GM12878 (cell line): ENCODE data around the gene DCTN2. TPM values are rescaled to one million over a fixed set of nuclear protein-coding genes. Genes with fewer than 3 reads are reported as not detected.

Source experiments
- ATAC-seq: fragments of 200-7000 bp; cut with Tn5 transposase; 3 replicates; pipeline ENCODE4 v1.9.1; 2020; ENCODE audit warnings: mild to moderate bottlenecking, moderate library complexity
- BruUV-seq: library from RNA; stranded (reverse); fragments of 400-500 nt; replicated peaks from 2 replicates; lab custom pipeline; 2021; lab: Mats Ljungman, UMichigan
- CTCF ChIA-PET: fragments of 300-600 bp; sonication (Branson Sonifier 250); formaldehyde crosslinking; extraction: SDS; loops from one replicate; lab custom pipeline; 2021; ENCODE audit warnings: inconsistent platforms; lab: Yijun Ruan, JAX
- POLR2A ChIA-PET: fragments of 350-600 bp; formaldehyde crosslinking; extraction: SDS; loops from one replicate; lab custom pipeline; 2021; ENCODE audit warnings: inconsistent platforms; lab: Charles Lee
- RAD21 ChIA-PET: fragments of 300-600 bp; sonication (Branson Sonifier 250); formaldehyde crosslinking; loops from one replicate; lab custom pipeline; 2023; ENCODE audit warnings: antibody characterized with exemption; ENCODE audit not compliant: unreplicated experiment; lab: Charles Lee
- SMC1A ChIA-PET: fragments of 300-600 bp; sonication (Branson Sonifier 250); formaldehyde crosslinking; loops from one replicate; lab custom pipeline; 2023; ENCODE audit not compliant: unreplicated experiment, uncharacterized antibody; lab: Charles Lee
- DNase-seq: peaks from one replicate; pipeline ENCODE4 v3.0.0-alpha.2; 2011; ENCODE audit warnings: low read depth, low spot score
- FAIRE-seq: peaks from 3 replicates; lab custom pipeline; 2011; peaks lifted over from hg19 to GRCh38; lab: Jason Lieb, UNC
- H2AFZ ChIP-seq: 2 replicates; pipeline ENCODE4 v1.6.0; 2011; ENCODE audit warnings: low read depth, low read length, control low read depth; ENCODE audit not compliant: control insufficient read depth
- H3K27ac ChIP-seq: 2 replicates; pipeline ENCODE4 v1.5.1; 2011; ENCODE audit warnings: control low read depth; ENCODE audit not compliant: control insufficient read depth, insufficient read depth
- H3K27me3 ChIP-seq, 2 experiments: replicated peaks in 1 of 2; 2 replicates each; pipeline versions ENCODE4 v1.6.0 to v1.6.1; 2011; ENCODE audit warnings: low read length in 1 of 2; ENCODE audit not compliant: control insufficient read depth in 2 of 2, insufficient read depth in 2 of 2
- H3K36me3 ChIP-seq, 2 experiments: 2 replicates each; pipeline ENCODE4 v1.5.1; 2011; ENCODE audit warnings: low read length in 1 of 2; ENCODE audit not compliant: control insufficient read depth in 2 of 2, insufficient read depth in 2 of 2
- H3K4me1 ChIP-seq: 2 replicates; pipeline ENCODE4 v1.6.1; 2011; ENCODE audit warnings: mild to moderate bottlenecking, low read length, moderate library complexity, mixed read lengths; ENCODE audit not compliant: control insufficient read depth, insufficient read depth
- H3K4me2 ChIP-seq: 2 replicates; pipeline ENCODE4 v1.6.0; 2011; ENCODE audit warnings: control low read depth; ENCODE audit not compliant: control insufficient read depth, insufficient read depth
- H3K4me3 ChIP-seq: fragments of 200-600 bp; sonication (generic); 2 replicates; pipeline ENCODE4 v1.5.1; 2016
- H3K79me2 ChIP-seq: 2 replicates; pipeline ENCODE4 v1.6.0; 2011; ENCODE audit warnings: low read length; ENCODE audit not compliant: control insufficient read depth, insufficient read depth
- H3K9ac ChIP-seq: 2 replicates; pipeline ENCODE4 v1.8.0; 2011; ENCODE audit warnings: low read length, control low read depth, mixed read lengths; ENCODE audit not compliant: control insufficient read depth, insufficient read depth
- H3K9me3 ChIP-seq: replicated peaks from 3 replicates; pipeline ENCODE4 v1.5.1; 2011; ENCODE audit warnings: mild to moderate bottlenecking, low read length; ENCODE audit not compliant: control insufficient read depth, insufficient read depth
- H4K20me1 ChIP-seq: 2 replicates; pipeline ENCODE4 v1.6.0; 2011; ENCODE audit not compliant: control insufficient read depth, insufficient read depth
- BCL3 ChIP-seq: IDR thresholded peaks from 2 replicates; pipeline ENCODE4 v1.6.1; 2011; ENCODE audit warnings: borderline replicate concordance, low read depth, mild to moderate bottlenecking, moderate library complexity, low read length; ENCODE audit not compliant: insufficient read depth, poor library complexity, severe bottlenecking
- CREM ChIP-seq: IDR thresholded peaks from 2 replicates; pipeline ENCODE4 v1.6.1; 2014; ENCODE audit warnings: antibody characterized with exemption, low read depth
- EGR1 ChIP-seq, 2 experiments: IDR thresholded peaks; 1 replicate in 1 of 2; 2 replicates in 1 of 2; pipeline ENCODE4 v1.6.1; 2011 to 2012; ENCODE audit warnings: low read depth in 2 of 2, low read length in 2 of 2, borderline replicate concordance in 1 of 2, mild to moderate bottlenecking in 1 of 2, moderate library complexity in 1 of 2
- HCFC1 ChIP-seq: fragments of 150-350 bp; IDR thresholded peaks from 2 replicates; pipeline ENCODE4 v1.6.1; 2014; ENCODE audit warnings: low read length
- IKZF2 ChIP-seq, 2 experiments: fragments of 450-650 bp; IDR thresholded peaks; 2 replicates each; pipeline ENCODE4 v1.6.1; 2017; ENCODE audit warnings: mild to moderate bottlenecking in 2 of 2, moderate library complexity in 2 of 2
- MYB ChIP-seq: fragments of 150-350 bp; IDR thresholded peaks from 2 replicates; pipeline ENCODE4 v1.6.1; 2014; ENCODE audit warnings: mild to moderate bottlenecking, low read depth, low read length, borderline replicate concordance
- NR2F1 ChIP-seq: fragments of 450-650 bp; conservative IDR thresholded peaks from 2 replicates; pipeline ENCODE4 v1.6.1; 2017; ENCODE audit warnings: mild to moderate bottlenecking
- PML ChIP-seq: IDR thresholded peaks from 2 replicates; pipeline ENCODE4 v1.6.1; 2012; ENCODE audit warnings: low read length, inconsistent platforms
- RAD51 ChIP-seq: fragments of 450-650 bp; IDR thresholded peaks from 2 replicates; pipeline ENCODE4 v1.6.1; 2016; ENCODE audit warnings: moderate library complexity, mild to moderate bottlenecking, inconsistent platforms
- SKIL ChIP-seq: fragments of 450-650 bp; IDR thresholded peaks from 2 replicates; pipeline ENCODE4 v1.6.1; 2017; ENCODE audit warnings: mild to moderate bottlenecking, low read depth, inconsistent platforms; ENCODE audit not compliant: poor library complexity, severe bottlenecking
- SMARCA5 ChIP-seq: fragments of 450-650 bp; IDR thresholded peaks from 2 replicates; pipeline ENCODE4 v1.6.1; 2017; ENCODE audit warnings: mild to moderate bottlenecking
- SPI1 ChIP-seq: IDR thresholded peaks from 2 replicates; pipeline ENCODE4 v1.6.1; 2011; ENCODE audit warnings: low read depth, mild to moderate bottlenecking, low read length, moderate library complexity, borderline replicate concordance; ENCODE audit not compliant: insufficient read depth
- SREBF1 ChIP-seq: IDR thresholded peaks from 2 replicates; pipeline ENCODE4 v1.6.1; 2012; ENCODE audit warnings: mild to moderate bottlenecking, low read length
- STAT1 ChIP-seq: fragments of 450-650 bp; conservative IDR thresholded peaks from 2 replicates; pipeline ENCODE4 v1.6.1; 2014; ENCODE audit warnings: antibody characterized with exemption, mild to moderate bottlenecking
- SUZ12 ChIP-seq: fragments of 200-600 bp; sonication (generic); IDR thresholded peaks from one replicate; pipeline ENCODE4 v1.6.1; 2018; ENCODE audit warnings: antibody characterized with exemption, mild to moderate bottlenecking; ENCODE audit not compliant: unreplicated experiment
- TBL1XR1 ChIP-seq: IDR thresholded peaks from 2 replicates; pipeline ENCODE4 v1.6.1; 2012; ENCODE audit warnings: low read depth, low read length, improper control_type of control experiment
- TCF12 ChIP-seq: IDR thresholded peaks from 2 replicates; pipeline ENCODE4 v1.6.1; 2011; ENCODE audit warnings: low read depth, mild to moderate bottlenecking, low read length
- ZBED1 ChIP-seq: IDR thresholded peaks from 2 replicates; pipeline ENCODE4 v1.6.1; 2016; ENCODE audit warnings: borderline replicate concordance
- ZNF274 ChIP-seq: IDR thresholded peaks from one replicate; pipeline ENCODE4 v1.8.0; 2011; ENCODE audit not compliant: insufficient read length, insufficient read depth
- WGBS: methylation state at CpG from one replicate; pipeline ENCODE4 v1.1.6; 2016; ENCODE audit warnings: low lambda C conversion rate; ENCODE audit not compliant: insufficient replicate concordance, insufficient coverage; ENCODE audit errors: missing lambda C conversion rate; 5-methylcytosine and 5-hydroxymethylcytosine counted together
- in situ Hi-C: fragments of 300-500 bp; cut with MboI; formaldehyde crosslinking; loops from 9 replicates; pipeline ENCODE4 v1.14.3; 2018; ENCODE audit warnings: mixed read lengths
- intact Hi-C: fragments of 100-400 bp; cut with micrococcal nuclease; formaldehyde crosslinking; loops from one replicate; pipeline ENCODE4 v1.14.2; 2022; ENCODE audit not compliant: unreplicated experiment
- polyA plus RNA-seq, 11 experiments: library from polyadenylated mRNA; depleted of rRNA in 4 of 11; unstranded in 6 of 11; stranded (reverse) in 5 of 11; fragments of >200 nt; fragmentation: Nextera tagmentation in 4 of 11; fragmentation: Illumina TruSeq in 1 of 11; extraction: Ambion mirVana in 4 of 11; extraction: Trizol in 1 of 11; gene quantifications; 1 replicate in 1 of 11; 2 replicates in 10 of 11; pipeline versions ENCODE4 v1.2.1 to v1.2.3, GENCODE V29; 2011 to 2016; ENCODE audit warnings: inconsistent platforms in 2 of 11, missing spikeins in 2 of 11, low read depth in 1 of 11
- total RNA-seq, 4 experiments: library from RNA; depleted of rRNA in 3 of 4; stranded (reverse); fragments of >200 nt in 3 of 4; fragmentation: Illumina TruSeq in 1 of 4; extraction: Trizol in 1 of 4; gene quantifications; 2 replicates each; pipeline versions ENCODE4 v1.2.1 to v1.2.3, GENCODE V29; 2013 to 2021

The DCTN2 gene
- total and polyA plus RNA-seq, 10 of the 15 experiments (the other 5 are each of a cell fraction or from before 2014, with no cell fraction given): 32.3 to 171 (median 100) TPM

GRCh38 chr12:57579011-57579410 lies 32.0 kb upstream of the DCTN2 start:
- 90% methylated on average over 2 of the region's 2 CpGs for WGBS
- ChIA-PET RAD21 (interaction anchor here (0.6 kb wide), 1 partner anchor 30 kb away, joined by 4 read pairs; no protein-coding TSS in a partner anchor), POLR2A (no interaction called here)

More at GRCh38 chr12:57579011-57579410, 32.0 kb upstream of the DCTN2 start:
- no peaks in the 10 kb centered on the region; a peak in 2 of 4 replicates for H3K27me3 ChIP-seq
- intact Hi-C loops: no loop called here
- no peaks in the 10 kb centered on the region for H3K9me3 ChIP-seq
- DNase-seq (no peak), ATAC-seq (no peak), FAIRE-seq (no peak)
- no peak overlapping the region for H3K4me3 ChIP-seq
- no peaks in the 10 kb centered on the region for H3K79me2 ChIP-seq
- no peak overlapping the region for H2AFZ ChIP-seq
- H3K36me3 ChIP-seq: no peaks in the 10 kb centered on the region
- H3K9ac ChIP-seq: no peak overlapping the region
- H3K4me1 ChIP-seq: no peaks in the 10 kb centered on the region
- no peaks in the 10 kb centered on the region for H4K20me1 ChIP-seq
- TF ChIP-seq ZBED1 (no peak), SUZ12 (no peak), TCF12 (no peak), CREM (no peak), SPI1 (no peak), SMARCA5 (no peak), SKIL (no peak), EGR1 (IDR thresholded peaks at IDR 0.05; ENCODE audit: borderline replicate concordance in 1 of 2, low read depth in 2 of 2, low read length in 2 of 2) (no peak), ZNF274 (no peak), IKZF2 (IDR thresholded peaks at IDR 0.05) (no peak), MYB (no peak), PML (no peak), BCL3 (no peak), NR2F1 (no peak), TBL1XR1 (no peak), RAD51 (no peak), STAT1 (no peak), SREBF1 (no peak), HCFC1 (no peak)
- SMC1A ChIA-PET: interaction anchor here (0.7 to 1.2 kb wide), 3 partner anchors 42 to 88 kb away, joined by 3 read pairs; no protein-coding TSS in a partner anchor
- no peak overlapping the region for H3K27ac ChIP-seq
- CTCF ChIA-PET: interaction anchor here (7.8 kb wide), 1 partner anchor 42 kb away, joined by 119 read pairs; no protein-coding TSS in a partner anchor
- no TSS peak for BruUV-seq
- no peak overlapping the region for H3K4me2 ChIP-seq
- in situ Hi-C loops: no loop called here
